ENCODE measurements around the gene MYOM1. TPM values are rescaled to one million over a fixed set of nuclear protein-coding genes. Genes with fewer than 3 reads are reported as not detected.
"Not testable (repeated sequence)": the region's sequence is repeated elsewhere in the genome, so short reads cannot be mapped to it uniquely, and the experiment has no call there.

The MYOM1 gene
- total RNA-seq, 2 experiments from 2014 or later = 1.0 to 1.3 TPM

- CTCF ChIA-PET = interaction anchor here (1.1 to 1.4 kb wide), 2 partner anchors 9 to 23 kb away, joined by 3 to 4 read pairs; no protein-coding TSS in a partner anchor
- no peak overlapping the region for H3K4me3 Mint-ChIP-seq
- no peaks in the 10 kb centered on the region for H3K27me3 Mint-ChIP-seq
- no peaks in the 10 kb centered on the region for H3K4me1 Mint-ChIP-seq (ENCODE audit: low read depth)
- intact Hi-C loops (cut with micrococcal nuclease) = no loop called here
- no peak for DNase-seq
- TF ChIP-seq CTCF (IDR thresholded peaks at IDR 0.05) = no peak
- H3K36me3 Mint-ChIP-seq (ENCODE audit: low read depth) = no peaks in the 10 kb centered on the region
- H3K27ac Mint-ChIP-seq = no peak overlapping the region
- no peak for ATAC-seq
- POLR2A ChIA-PET = interaction anchor here (0.6 kb wide), 1 partner anchor 508 kb away, joined by 3 read pairs; no protein-coding TSS in a partner anchor
- no peaks in the 10 kb centered on the region for H3K9me3 Mint-ChIP-seq
Measured at GRCh38 chr18:3223356-3223755, 3.6 kb upstream of the MYOM1 start.

GRCh38 chr18:3221496-3221895, 1.7 kb upstream of the MYOM1 start:
- no peak for TF ChIP-seq CTCF (IDR thresholded peaks at IDR 0.05)
- Mint-ChIP-seq H3K4me1 (ENCODE audit: low read depth) (no peaks in the 10 kb centered on the region), H3K9me3 (no peaks in the 10 kb centered on the region), H3K27me3 (no peaks in the 10 kb centered on the region), H3K4me3 (no peak overlapping the region), H3K36me3 (ENCODE audit: low read depth) (no peaks in the 10 kb centered on the region), H3K27ac (no peak overlapping the region)
- CTCF ChIA-PET = interaction anchor here (0.9 to 1.6 kb wide), 4 partner anchors 24 to 76 kb away, joined by 3 to 6 read pairs (median 4); no protein-coding TSS in a partner anchor
- POLR2A ChIA-PET = interaction anchor here (0.9 kb wide), 1 partner anchor 9 kb away, joined by 3 read pairs; no protein-coding TSS in a partner anchor
- DNase-seq = no peak
- no peak for ATAC-seq
- intact Hi-C loops (cut with micrococcal nuclease) = no loop called here

- H3K27ac Mint-ChIP-seq; H3K9me3 Mint-ChIP-seq; H3K27me3 Mint-ChIP-seq; H3K4me3 Mint-ChIP-seq; DNase-seq; intact Hi-C loops (cut with micrococcal nuclease); H3K4me1 Mint-ChIP-seq (ENCODE audit: low read depth); H3K36me3 Mint-ChIP-seq (ENCODE audit: low read depth); ATAC-seq: not testable (repeated sequence)
- POLR2A ChIA-PET = interaction anchor here (0.9 to 1.1 kb wide), 2 partner anchors 8 to 14 kb away, joined by 3 read pairs; no protein-coding TSS in a partner anchor
- CTCF ChIA-PET = interaction anchor here (1.0 to 1.6 kb wide), 4 partner anchors 26 to 91 kb away, joined by 3 to 6 read pairs (median 4); no protein-coding TSS in a partner anchor
Measured at GRCh38 chr18:3220868-3221267, 1.1 kb upstream of the MYOM1 start.

GRCh38 chr18:3219241-3219630, 532 bp downstream of the MYOM1 start:
- no peaks in the 10 kb centered on the region for H3K27me3 Mint-ChIP-seq
- ChIA-PET POLR2A (no interaction called here), CTCF (interaction anchor here (1.2 to 1.4 kb wide), 3 partner anchors 10 to 67 kb away, joined by 3 to 5 read pairs (median 4); no protein-coding TSS in a partner anchor)
- ATAC-seq (no peak), DNase-seq (no peak)
- intact Hi-C loops (cut with micrococcal nuclease) = no loop called here
- H3K9me3 Mint-ChIP-seq = no peaks in the 10 kb centered on the region
- H3K27ac Mint-ChIP-seq = no peak overlapping the region
- no peak overlapping the region for H3K4me3 Mint-ChIP-seq
- no peaks in the 10 kb centered on the region for H3K36me3 Mint-ChIP-seq (ENCODE audit: low read depth)
- TF ChIP-seq CTCF (IDR thresholded peaks at IDR 0.05) = no peak
- no peaks in the 10 kb centered on the region for H3K4me1 Mint-ChIP-seq (ENCODE audit: low read depth)

- intact Hi-C loops (cut with micrococcal nuclease) = no loop called here
- H3K36me3 Mint-ChIP-seq (ENCODE audit: low read depth) = no peaks in the 10 kb centered on the region
- ChIA-PET CTCF (interaction anchor here (1.2 to 1.4 kb wide), 3 partner anchors 10 to 67 kb away, joined by 3 to 5 read pairs (median 4); no protein-coding TSS in a partner anchor), POLR2A (no interaction called here)
- H3K9me3 Mint-ChIP-seq = no peaks in the 10 kb centered on the region
- no peak for ATAC-seq
- H3K4me1 Mint-ChIP-seq (ENCODE audit: low read depth) = peaks cover 1% of the 10 kb centered on the region
- DNase-seq = no peak
- no peak for TF ChIP-seq CTCF (IDR thresholded peaks at IDR 0.05)
- H3K27ac Mint-ChIP-seq = no peak overlapping the region
- no peaks in the 10 kb centered on the region for H3K27me3 Mint-ChIP-seq
- H3K4me3 Mint-ChIP-seq = no peak overlapping the region
Measured at GRCh38 chr18:3218819-3219218, 949 bp downstream of the MYOM1 start.
